ENCODE results near the gene CRYGB.
"Not testable (repeated sequence)": the region's sequence is repeated elsewhere in the genome, so short reads cannot be mapped to it uniquely, and the experiment has no call there.

Gene CRYGB

GRCh38 chr2:208112273-208112745 is 33.6 kb downstream of the CRYGB start:
- DNase-seq: not testable (repeated sequence)

GRCh38 chr2:208103616-208104015 is 42.3 kb downstream of the CRYGB start:
- DNase-seq: no peak

GRCh38 chr2:208101716-208102631 is 44.0 kb downstream of the CRYGB start:
- DNase-seq: no peak

- no peak for DNase-seq
These were observed 46.1 kb downstream of the CRYGB start for GRCh38 chr2:208099682-208100470.

GRCh38 chr2:208098701-208099100 is 47.3 kb downstream of the CRYGB start:
- DNase-seq: not testable (repeated sequence)

- no peak for DNase-seq
These were observed 47.7 kb downstream of the CRYGB start for GRCh38 chr2:208098267-208098666.

- DNase-seq: no peak
These were observed 48.2 kb downstream of the CRYGB start for GRCh38 chr2:208097801-208098200.

GRCh38 chr2:208097313-208097712 is 48.6 kb downstream of the CRYGB start:
- DNase-seq: no peak

- DNase-seq: no peak
These were observed 49.9 kb downstream of the CRYGB start for GRCh38 chr2:208096080-208096479.

GRCh38 chr2:208093128-208093527 is 52.8 kb downstream of the CRYGB start:
- DNase-seq: no peak

Data from T-helper 9 cell (primary cell).